WTC11 (cell line): ENCODE measurements around the gene DTNB. TPM values are rescaled to one million over a fixed set of nuclear protein-coding genes. Genes with fewer than 3 reads are reported as not detected.

ENCODE experiments used
- ATAC-seq: fragments of 200-7000 bp; cut with Tn5 transposase; 2 replicates; pipeline ENCODE4 v1.10.0; 2021; ENCODE audit warnings: mild to moderate bottlenecking, moderate library complexity
- CTCF ChIA-PET: fragments of 300-600 bp; sonication (Branson Sonifier 250); formaldehyde crosslinking; loops from one replicate; lab custom pipeline; 2021; ENCODE audit warnings: antibody characterized with exemption; lab: Charles Lee
- POLR2A ChIA-PET: fragments of 350-600 bp; sonication (Branson Sonifier 250); formaldehyde crosslinking; loops from one replicate; lab custom pipeline; 2021; ENCODE audit warnings: antibody characterized with exemption; lab: Charles Lee
- DNase-seq: peaks from one replicate; pipeline ENCODE4 v3.0.0; 2021; ENCODE audit warnings: low spot score
- H3K27ac Mint-ChIP-seq: 2 replicates; pipeline ENCODE4 v1.8.0; 2021; ENCODE audit warnings: mixed read lengths
- H3K27me3 Mint-ChIP-seq: 2 replicates; pipeline ENCODE4 v1.8.0; 2021; ENCODE audit warnings: low read depth, mild to moderate bottlenecking, moderate library complexity, mixed read lengths
- H3K36me3 Mint-ChIP-seq: 2 replicates; pipeline ENCODE4 v1.8.0; 2021; ENCODE audit warnings: mixed read lengths
- H3K4me1 Mint-ChIP-seq: 2 replicates; pipeline ENCODE4 v1.8.0; 2022; ENCODE audit warnings: mixed read lengths
- H3K4me3 Mint-ChIP-seq: 2 replicates; pipeline ENCODE4 v1.8.0; 2021; ENCODE audit warnings: mild to moderate bottlenecking, moderate library complexity, mixed read lengths
- H3K9me3 Mint-ChIP-seq: 2 replicates; pipeline ENCODE4 v1.8.0; 2021; ENCODE audit warnings: mixed read lengths
- ARID4B ChIP-seq: sonication (generic); formaldehyde crosslinking; IDR thresholded peaks from 2 replicates; pipeline ENCODE4 v1.8.0; 2023; ENCODE audit warnings: missing genetic modification reagents, mild to moderate bottlenecking, borderline replicate concordance
- CDX4 ChIP-seq: fragments of 250-450 bp; sonication (Bioruptor Pico); IDR thresholded peaks from 2 replicates; pipeline ENCODE4 v1.9.0; 2021; ENCODE audit warnings: moderate library complexity, mild to moderate bottlenecking, inconsistent platforms, borderline replicate concordance
- ELF4 ChIP-seq: sonication (generic); formaldehyde crosslinking; IDR thresholded peaks from 2 replicates; pipeline ENCODE4 v1.8.1; 2022; ENCODE audit warnings: low read depth, mild to moderate bottlenecking, moderate library complexity, missing genetic modification reagents
- ETV6 ChIP-seq: sonication (generic); formaldehyde crosslinking; IDR thresholded peaks from 2 replicates; pipeline ENCODE4 v1.8.1; 2022; ENCODE audit warnings: mild to moderate bottlenecking, missing genetic modification reagents
- FOXJ3 ChIP-seq: sonication (generic); formaldehyde crosslinking; IDR thresholded peaks from 2 replicates; pipeline ENCODE4 v1.9.0; 2021; ENCODE audit warnings: missing genetic modification reagents, mild to moderate bottlenecking, borderline replicate concordance
- FOXK1 ChIP-seq: sonication (generic); formaldehyde crosslinking; IDR thresholded peaks from 2 replicates; pipeline ENCODE4 v1.8.0; 2022; ENCODE audit warnings: mild to moderate bottlenecking, moderate library complexity, missing genetic modification reagents
- MXD4 ChIP-seq: fragments of 250-450 bp; sonication (Bioruptor Pico); IDR thresholded peaks from 2 replicates; pipeline ENCODE4 v1.8.0; 2021; ENCODE audit warnings: mild to moderate bottlenecking, moderate library complexity, borderline replicate concordance
- NR1H2 ChIP-seq: sonication (generic); formaldehyde crosslinking; IDR thresholded peaks from 2 replicates; pipeline ENCODE4 v1.9.0; 2021; ENCODE audit warnings: mild to moderate bottlenecking, moderate library complexity, missing genetic modification reagents
- NR2C2 ChIP-seq: sonication (generic); formaldehyde crosslinking; IDR thresholded peaks from 2 replicates; pipeline ENCODE4 v1.8.0; 2022; ENCODE audit warnings: mild to moderate bottlenecking, missing genetic modification reagents
- RELA ChIP-seq: sonication (generic); formaldehyde crosslinking; IDR thresholded peaks from 2 replicates; pipeline ENCODE4 v1.8.1; 2022; ENCODE audit warnings: missing genetic modification reagents, mild to moderate bottlenecking, borderline replicate concordance
- ZBTB43 ChIP-seq: sonication (generic); formaldehyde crosslinking; IDR thresholded peaks from 2 replicates; pipeline ENCODE4 v1.8.1; 2023; ENCODE audit warnings: mild to moderate bottlenecking, missing genetic modification reagents
- ZNF232 ChIP-seq: sonication (generic); formaldehyde crosslinking; IDR thresholded peaks from 2 replicates; pipeline ENCODE4 v1.8.0; 2022; ENCODE audit warnings: mild to moderate bottlenecking, missing genetic modification reagents
- ZNF281 ChIP-seq: sonication (generic); formaldehyde crosslinking; IDR thresholded peaks from 2 replicates; pipeline ENCODE4 v1.8.0; 2023; ENCODE audit warnings: mild to moderate bottlenecking, missing genetic modification reagents
- ZNF671 ChIP-seq: fragments of 250-450 bp; sonication (Bioruptor Pico); IDR thresholded peaks from 2 replicates; pipeline ENCODE4 v1.8.0; 2021; ENCODE audit warnings: mild to moderate bottlenecking
- total RNA-seq: library from RNA; stranded (reverse); gene quantifications from 3 replicates; pipeline ENCODE4 v1.2.3, GENCODE V29; 2021
- TF ChIP-seq, protein P1 (sequence below): fragments of 250-450 bp; sonication (Bioruptor Pico); conservative IDR thresholded peaks from 2 replicates; pipeline ENCODE4 v1.9.0; 2021; ENCODE audit warnings: mild to moderate bottlenecking
- TF ChIP-seq, protein P2 (sequence below): sonication (generic); formaldehyde crosslinking; IDR thresholded peaks from 2 replicates; pipeline ENCODE4 v1.8.1; 2022; ENCODE audit warnings: mild to moderate bottlenecking, moderate library complexity, missing genetic modification reagents
- TF ChIP-seq, protein P3 (sequence below): sonication (generic); formaldehyde crosslinking; IDR thresholded peaks from 2 replicates; pipeline ENCODE4 v1.8.0; 2022; ENCODE audit warnings: missing genetic modification reagents

Gene DTNB
- total RNA-seq, 1 experiment from 2014 or later = 39.9 TPM

DNA sequence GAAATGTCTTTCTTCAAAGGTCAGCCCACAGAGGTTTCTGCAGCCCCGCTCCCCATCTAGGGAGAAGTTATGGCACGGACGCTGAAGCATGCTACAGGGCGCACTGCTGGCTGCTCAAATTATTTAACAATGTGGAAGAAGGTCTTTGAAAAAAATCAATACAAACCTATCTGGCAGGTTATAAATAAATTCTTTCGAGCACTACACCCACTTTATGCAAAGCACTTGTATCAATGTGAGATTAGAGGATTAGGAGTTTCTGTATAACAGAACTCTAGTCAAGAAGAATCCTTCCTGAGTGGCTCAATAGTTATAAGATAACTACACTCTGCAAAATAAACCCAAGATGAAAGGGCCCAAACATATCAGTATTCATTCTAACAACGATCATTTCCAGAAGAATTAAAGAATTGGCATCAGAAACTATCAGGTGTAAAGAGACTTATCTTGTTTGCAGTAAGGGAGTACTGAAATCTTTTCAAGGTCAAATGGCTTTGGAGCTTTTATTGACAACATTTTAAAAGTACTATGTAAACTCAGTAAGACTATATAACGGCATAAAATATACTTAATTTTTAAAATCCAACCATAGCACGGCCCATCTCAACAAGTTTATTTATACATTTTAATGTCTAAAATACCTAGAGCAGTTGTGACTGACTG, 228.6 kb downstream of the DTNB start:
- no peak for DNase-seq
- ChIA-PET CTCF (interaction anchor here (1.3 to 2.9 kb wide), 2 partner anchors 68 to 83 kb away, joined by 6 to 7 read pairs; no protein-coding TSS in a partner anchor), POLR2A (no interaction called here)
- H3K27me3 Mint-ChIP-seq = no peaks in the 10 kb centered on the region
- no peaks in the 10 kb centered on the region for H3K9me3 Mint-ChIP-seq
- no peak for ATAC-seq
- peaks cover 7% of the 10 kb centered on the region for H3K36me3 Mint-ChIP-seq
- no peak overlapping the region for H3K27ac Mint-ChIP-seq
- H3K4me1 Mint-ChIP-seq = peaks cover 22% of the 10 kb centered on the region
- TF ChIP-seq ZNF281 (CRISPR knock-in tag) = no peak
- no peak for TF ChIP-seq ZNF671 (CRISPR knock-in tag)
- TF ChIP-seq, protein P1, sequence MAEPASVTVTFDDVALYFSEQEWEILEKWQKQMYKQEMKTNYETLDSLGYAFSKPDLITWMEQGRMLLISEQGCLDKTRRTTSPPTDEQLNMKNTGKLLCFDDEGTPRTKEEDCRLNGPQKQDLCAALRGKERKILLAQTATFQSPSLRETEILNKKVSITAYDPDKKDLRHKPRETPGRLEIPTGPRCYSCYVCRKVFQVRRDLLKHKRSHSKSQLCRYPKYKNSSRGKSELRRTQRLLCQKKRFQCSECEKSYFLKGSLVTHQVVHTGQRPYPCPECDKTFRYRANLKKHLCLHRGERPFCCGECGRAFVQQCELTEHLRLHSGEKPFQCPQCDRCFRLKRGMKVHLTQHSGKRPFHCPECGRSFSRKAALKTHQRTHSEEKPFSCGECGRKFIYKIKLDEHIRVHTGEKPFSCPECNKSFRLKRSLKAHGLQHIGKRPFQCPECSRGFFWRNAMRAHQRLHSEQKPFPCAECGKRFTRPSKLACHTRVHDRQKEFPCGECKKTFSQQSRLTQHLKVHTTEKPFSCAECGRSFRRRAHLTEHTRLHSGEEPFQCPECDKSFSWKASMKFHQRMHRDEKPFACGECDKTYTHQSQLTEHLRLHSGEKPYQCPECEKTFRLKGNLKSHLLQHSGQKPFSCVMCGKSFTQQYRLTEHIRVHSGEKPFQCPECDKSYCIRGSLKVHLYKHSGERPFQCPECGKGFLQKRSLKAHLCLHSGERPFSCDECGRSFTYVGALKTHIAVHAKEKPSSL (CRISPR knock-in tag) = no peak
- TF ChIP-seq CDX4 (CRISPR knock-in tag) = no peak
- H3K4me3 Mint-ChIP-seq = no peak overlapping the region

DNA sequence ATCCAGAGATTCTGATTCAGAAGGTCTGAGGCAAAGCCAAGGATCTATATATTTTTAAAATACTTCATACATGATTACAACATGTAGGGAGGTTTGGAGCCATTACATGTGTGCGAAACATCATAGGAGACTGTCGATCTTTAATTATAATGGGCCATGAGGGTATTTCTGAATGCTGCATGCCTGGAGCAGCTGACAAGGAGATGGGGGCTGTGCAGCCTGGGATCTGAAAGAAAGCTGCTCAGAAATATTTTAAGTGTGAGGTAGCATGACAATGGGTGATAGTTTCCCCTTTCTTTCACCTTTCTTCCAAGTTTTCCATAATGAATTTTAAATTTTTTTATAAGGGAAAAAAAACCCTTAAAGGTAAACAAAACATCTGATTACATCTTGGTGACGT, 229.6 kb downstream of the DTNB start:
- CTCF ChIA-PET = interaction anchor here (1.0 kb wide), 1 partner anchor 82 kb away, joined by 4 read pairs; no protein-coding TSS in a partner anchor
- TF ChIP-seq, protein P2, sequence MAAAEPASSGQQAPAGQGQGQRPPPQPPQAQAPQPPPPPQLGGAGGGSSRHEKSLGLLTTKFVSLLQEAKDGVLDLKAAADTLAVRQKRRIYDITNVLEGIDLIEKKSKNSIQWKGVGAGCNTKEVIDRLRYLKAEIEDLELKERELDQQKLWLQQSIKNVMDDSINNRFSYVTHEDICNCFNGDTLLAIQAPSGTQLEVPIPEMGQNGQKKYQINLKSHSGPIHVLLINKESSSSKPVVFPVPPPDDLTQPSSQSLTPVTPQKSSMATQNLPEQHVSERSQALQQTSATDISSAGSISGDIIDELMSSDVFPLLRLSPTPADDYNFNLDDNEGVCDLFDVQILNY = no peak
- TF ChIP-seq FOXK1 (CRISPR knock-in tag) = no peak
- TF ChIP-seq FOXJ3 = no peak
- TF ChIP-seq ZNF671 (CRISPR knock-in tag) = no peak
- TF ChIP-seq ELF4 = no peak
- TF ChIP-seq ARID4B (CRISPR knock-in tag) = no peak
- TF ChIP-seq MXD4 = no peak
- no peak for TF ChIP-seq RELA (CRISPR knock-in tag)
- TF ChIP-seq NR2C2 (CRISPR knock-in tag) = no peak
- TF ChIP-seq ETV6 (CRISPR knock-in tag) = no peak
- no peak for TF ChIP-seq ZBTB43
- TF ChIP-seq, protein P3, sequence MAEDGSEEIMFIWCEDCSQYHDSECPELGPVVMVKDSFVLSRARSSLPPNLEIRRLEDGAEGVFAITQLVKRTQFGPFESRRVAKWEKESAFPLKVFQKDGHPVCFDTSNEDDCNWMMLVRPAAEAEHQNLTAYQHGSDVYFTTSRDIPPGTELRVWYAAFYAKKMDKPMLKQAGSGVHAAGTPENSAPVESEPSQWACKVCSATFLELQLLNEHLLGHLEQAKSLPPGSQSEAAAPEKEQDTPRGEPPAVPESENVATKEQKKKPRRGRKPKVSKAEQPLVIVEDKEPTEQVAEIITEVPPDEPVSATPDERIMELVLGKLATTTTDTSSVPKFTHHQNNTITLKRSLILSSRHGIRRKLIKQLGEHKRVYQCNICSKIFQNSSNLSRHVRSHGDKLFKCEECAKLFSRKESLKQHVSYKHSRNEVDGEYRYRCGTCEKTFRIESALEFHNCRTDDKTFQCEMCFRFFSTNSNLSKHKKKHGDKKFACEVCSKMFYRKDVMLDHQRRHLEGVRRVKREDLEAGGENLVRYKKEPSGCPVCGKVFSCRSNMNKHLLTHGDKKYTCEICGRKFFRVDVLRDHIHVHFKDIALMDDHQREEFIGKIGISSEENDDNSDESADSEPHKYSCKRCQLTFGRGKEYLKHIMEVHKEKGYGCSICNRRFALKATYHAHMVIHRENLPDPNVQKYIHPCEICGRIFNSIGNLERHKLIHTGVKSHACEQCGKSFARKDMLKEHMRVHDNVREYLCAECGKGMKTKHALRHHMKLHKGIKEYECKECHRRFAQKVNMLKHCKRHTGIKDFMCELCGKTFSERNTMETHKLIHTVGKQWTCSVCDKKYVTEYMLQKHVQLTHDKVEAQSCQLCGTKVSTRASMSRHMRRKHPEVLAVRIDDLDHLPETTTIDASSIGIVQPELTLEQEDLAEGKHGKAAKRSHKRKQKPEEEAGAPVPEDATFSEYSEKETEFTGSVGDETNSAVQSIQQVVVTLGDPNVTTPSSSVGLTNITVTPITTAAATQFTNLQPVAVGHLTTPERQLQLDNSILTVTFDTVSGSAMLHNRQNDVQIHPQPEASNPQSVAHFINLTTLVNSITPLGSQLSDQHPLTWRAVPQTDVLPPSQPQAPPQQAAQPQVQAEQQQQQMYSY (CRISPR knock-in tag) = no peak
- TF ChIP-seq NR1H2 (CRISPR knock-in tag) = no peak
- TF ChIP-seq ZNF232 = no peak

More for the DNA sequence above, 229.6 kb downstream of the DTNB start:
- Mint-ChIP-seq H3K4me1 (peaks cover 22% of the 10 kb centered on the region), H3K36me3 (peaks cover under 1% of the 10 kb centered on the region; the same call in 1 of the 2 replicates), H3K9me3 (no peaks in the 10 kb centered on the region), H3K27me3 (no peaks in the 10 kb centered on the region), H3K27ac (no peak overlapping the region), H3K4me3 (no peak overlapping the region)
- POLR2A ChIA-PET = no interaction called here
- DNase-seq (no peak), ATAC-seq (no peak)
